PC-3 (cell line): ENCODE data around the gene MIB1.

Experiments
- CTCF ChIP-seq: fragments of 300-600 bp; sonication (generic); conservative IDR thresholded peaks from 2 replicates; pipeline ENCODE4 v1.5.1; 2017; ENCODE audit warnings: antibody characterized with exemption, low read depth, mild to moderate bottlenecking, low read length
- EZH2 ChIP-seq: fragments of 300-600 bp; sonication (generic); IDR thresholded peaks from one replicate; pipeline ENCODE4 v1.6.1; 2017; ENCODE audit warnings: antibody characterized with exemption, mild to moderate bottlenecking, low read length; ENCODE audit not compliant: unreplicated experiment
- EZH2phosphoT487 ChIP-seq: fragments of 300-600 bp; sonication (generic); IDR thresholded peaks from 2 replicates; pipeline ENCODE4 v1.6.1; 2018; ENCODE audit warnings: mild to moderate bottlenecking, antibody characterized with exemption, low read length, borderline replicate concordance

GRCh38 chr18:21851327-21851961, 110.9 kb downstream of the MIB1 start:
- TF ChIP-seq CTCF (peak; percentile 47), EZH2phosphoT487 (no peak), EZH2 (no peak)
